ENCODE measurements around the gene RND1.
A peak's percentile ranks its signal among the peaks of the same experiment; 100 is the strongest.
"Not testable (repeated sequence)": the region's sequence is repeated elsewhere in the genome, so short reads cannot be mapped to it uniquely, and the experiment has no call there.

The RND1 gene

GRCh38 chr12:48865281-48866051, at the start of gene RND1:
Gene RND1, minus strand, starts transcription at chr12:48865870. Its CDS starts 103 bp downstream, at chr12:48865767.
- DNase-seq, result peak in 1 of 2 experiments; percentile 67

GRCh38 chr12:48910196-48910595, 44.5 kb upstream of the RND1 start:
- no peak for DNase-seq

GRCh38 chr12:48909698-48910097, 44.0 kb upstream of the RND1 start:
- not testable (repeated sequence) for DNase-seq

- no peak for DNase-seq
These were observed 41.6 kb upstream of the RND1 start for GRCh38 chr12:48907245-48907644.

GRCh38 chr12:48903982-48904411, 38.3 kb upstream of the RND1 start:
- DNase-seq, result no peak

GRCh38 chr12:48903363-48903981, 37.8 kb upstream of the RND1 start:
- DNase-seq, result no peak

GRCh38 chr12:48901278-48901677, 35.6 kb upstream of the RND1 start:
- DNase-seq, result no peak

GRCh38 chr12:48899651-48900050, 34.0 kb upstream of the RND1 start:
- no peak for DNase-seq

- DNase-seq, result no peak
These were observed 28.6 kb upstream of the RND1 start for GRCh38 chr12:48894271-48894670.

- DNase-seq, result peak in 1 of 2 experiments; percentile 16
These were observed 25.2 kb upstream of the RND1 start for GRCh38 chr12:48890657-48891418.

- DNase-seq, result no peak
These were observed 24.0 kb upstream of the RND1 start for GRCh38 chr12:48889679-48890078.

- no peak for DNase-seq
These were observed 17.9 kb upstream of the RND1 start for GRCh38 chr12:48883305-48884161.

GRCh38 chr12:48882972-48883304, 17.3 kb upstream of the RND1 start:
- DNase-seq, result no peak

- no peak for DNase-seq
These were observed 16.6 kb upstream of the RND1 start for GRCh38 chr12:48882315-48882687.

- DNase-seq, result no peak
These were observed 16.1 kb upstream of the RND1 start for GRCh38 chr12:48881686-48882314.

- no peak for DNase-seq
These were observed 15.0 kb upstream of the RND1 start for GRCh38 chr12:48880647-48881046.

GRCh38 chr12:48878548-48878947, 12.9 kb upstream of the RND1 start:
- DNase-seq, result no peak

GRCh38 chr12:48875944-48876515, 10.4 kb upstream of the RND1 start:
- no peak for DNase-seq

GRCh38 chr12:48873534-48873933, 7.9 kb upstream of the RND1 start:
- DNase-seq, result not testable (repeated sequence)

GRCh38 chr12:48873096-48873495, 7.4 kb upstream of the RND1 start:
- DNase-seq, result no peak

- no peak for DNase-seq
These were observed 3.5 kb upstream of the RND1 start for GRCh38 chr12:48869191-48869590.

- no peak for DNase-seq
These were observed 2.8 kb upstream of the RND1 start for GRCh38 chr12:48868451-48868850.
